Adipocyte (in vitro differentiated cells): ENCODE results near the gene ZFP1.

Experiments
- DNase-seq: peaks from one replicate; pipeline ENCODE4 v3.0.0-alpha.2; 2015; ENCODE audit warnings: low read depth
- H3K27me3 ChIP-seq: replicated peaks from 2 replicates; pipeline ENCODE4 v1.7.0; 2013; ENCODE audit warnings: mild to moderate bottlenecking, low read length, moderate library complexity; ENCODE audit not compliant: control insufficient read depth, insufficient read depth
- H3K36me3 ChIP-seq: 2 replicates; pipeline ENCODE4 v1.7.0; 2013; ENCODE audit warnings: low read length, mild to moderate bottlenecking, moderate library complexity; ENCODE audit not compliant: control insufficient read depth, insufficient read depth, severe bottlenecking
- H3K4me1 ChIP-seq: 2 replicates; pipeline ENCODE4 v1.7.0; 2013; ENCODE audit warnings: mild to moderate bottlenecking, low read length, moderate library complexity; ENCODE audit not compliant: control insufficient read depth, insufficient read depth
- H3K4me3 ChIP-seq: 2 replicates; pipeline ENCODE4 v1.7.0; 2013; ENCODE audit warnings: mild to moderate bottlenecking, low read length, moderate library complexity
- H3K9ac ChIP-seq: 2 replicates; pipeline ENCODE4 v1.7.0; 2013; ENCODE audit warnings: mild to moderate bottlenecking, low read length, moderate library complexity
- H3K9me3 ChIP-seq: 2 replicates; pipeline ENCODE4 v1.7.0; 2013; ENCODE audit warnings: mild to moderate bottlenecking, low read length, moderate library complexity; ENCODE audit not compliant: control insufficient read depth

The ZFP1 gene

DNA sequence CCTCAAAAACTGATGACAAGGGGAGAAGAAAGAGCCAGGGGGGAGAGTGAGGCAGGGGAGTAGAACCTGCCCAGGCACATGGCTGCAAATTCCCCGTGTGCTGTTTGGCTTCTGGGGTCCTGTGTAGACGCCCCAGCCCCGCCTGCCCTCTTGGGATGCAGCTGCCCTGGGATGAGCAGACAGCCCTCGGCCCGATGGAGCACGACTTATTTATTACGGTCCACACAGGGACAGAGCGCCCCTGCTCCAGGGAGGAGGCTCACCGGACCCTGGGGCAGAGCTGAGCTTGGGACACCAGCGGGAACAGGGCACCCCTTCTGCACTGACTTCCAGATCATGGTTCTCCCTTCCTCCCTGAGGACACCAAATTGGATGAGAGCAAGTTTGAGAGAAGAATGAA, 40.8 kb upstream of the ZFP1 start:
- no peaks in the 10 kb centered on the region for H3K36me3 ChIP-seq
- H3K4me1 ChIP-seq: peaks cover 42% of the 10 kb centered on the region
- no peak for DNase-seq
- H3K9ac ChIP-seq: no peak overlapping the region
- H3K9me3 ChIP-seq: no peaks in the 10 kb centered on the region
- H3K4me3 ChIP-seq: no peak overlapping the region
- H3K27me3 ChIP-seq: no peaks in the 10 kb centered on the region

DNA sequence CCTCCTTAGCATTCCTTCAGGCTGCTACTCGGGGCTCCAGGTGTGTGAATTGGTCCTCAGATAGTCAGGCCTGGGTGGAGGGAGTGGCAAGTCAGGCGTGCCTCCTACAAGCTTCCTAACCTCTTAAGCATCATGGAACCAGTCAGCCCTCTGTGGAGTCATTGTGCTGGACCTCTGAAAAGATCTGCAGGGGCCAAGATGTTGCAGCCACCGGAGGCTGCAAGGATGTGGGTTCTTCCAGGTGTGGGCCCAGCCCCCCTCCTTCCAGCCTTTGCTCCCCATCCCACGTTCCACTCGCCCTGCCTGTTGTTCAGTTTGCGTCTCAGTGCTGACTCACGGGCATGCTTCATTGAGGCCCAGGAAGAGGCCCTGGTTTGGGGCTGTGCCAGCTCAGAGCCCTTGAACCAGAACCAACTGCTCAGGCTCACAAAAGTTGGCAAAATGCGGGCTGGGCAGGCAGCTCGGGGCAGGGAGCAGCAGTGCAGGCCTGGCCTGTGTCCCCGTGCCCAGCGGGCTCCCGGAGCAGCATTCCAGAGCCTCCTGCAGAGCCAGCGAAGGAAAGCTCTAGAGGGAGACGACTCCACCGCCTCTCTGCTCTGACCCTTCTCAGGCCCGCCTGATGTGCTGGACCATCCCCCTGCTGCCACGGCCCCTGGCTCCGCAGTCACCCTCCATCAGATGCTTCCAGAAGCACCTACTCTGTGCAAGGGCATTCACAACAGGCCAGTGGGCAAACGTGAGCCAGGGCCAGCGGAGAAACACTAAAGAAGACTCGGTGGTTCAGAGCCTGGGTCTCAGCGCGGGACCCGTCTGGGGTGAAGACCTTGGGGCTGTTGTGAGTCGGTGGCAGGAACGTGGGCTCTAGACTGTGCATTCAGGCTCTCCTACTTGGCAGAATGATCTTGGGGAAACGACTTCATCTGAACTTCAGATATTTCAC, 39.3 kb upstream of the ZFP1 start:
- H3K4me3 ChIP-seq: no peak overlapping the region
- peaks cover 42% of the 10 kb centered on the region for H3K4me1 ChIP-seq
- H3K36me3 ChIP-seq: no peaks in the 10 kb centered on the region
- peak overlapping the region; percentile 74 for H3K9ac ChIP-seq
- no peaks in the 10 kb centered on the region for H3K27me3 ChIP-seq
- H3K9me3 ChIP-seq: no peaks in the 10 kb centered on the region
- DNase-seq: peak; percentile 91

DNA sequence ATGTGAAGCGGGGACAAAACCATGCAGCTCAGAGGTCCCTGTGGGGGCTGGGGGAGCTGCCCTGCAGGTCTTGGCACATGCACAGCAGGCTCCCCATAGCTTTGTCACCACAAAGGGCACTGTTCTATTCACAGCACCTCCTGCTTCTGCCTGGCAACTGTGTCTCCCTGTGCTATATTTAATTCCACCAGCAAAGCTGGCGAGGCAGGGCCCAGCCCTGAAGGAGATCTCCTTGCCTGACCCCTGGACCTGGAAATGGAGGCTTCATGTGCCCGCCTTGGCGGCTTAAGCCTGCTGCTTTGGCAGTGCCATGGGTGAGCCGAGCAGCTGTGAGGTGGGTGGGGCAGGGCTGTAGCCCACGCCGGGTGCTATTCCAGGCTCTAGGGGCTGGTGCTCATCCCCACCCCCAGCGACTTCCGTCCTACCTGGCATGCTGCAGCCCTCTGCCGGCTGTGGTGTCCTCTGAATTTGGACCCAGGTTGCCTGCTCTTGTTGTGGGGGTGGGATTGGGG, 38.5 kb upstream of the ZFP1 start:
- H3K9me3 ChIP-seq: no peaks in the 10 kb centered on the region
- H3K27me3 ChIP-seq: no peaks in the 10 kb centered on the region
- no peaks in the 10 kb centered on the region for H3K36me3 ChIP-seq
- H3K4me1 ChIP-seq: peaks cover 42% of the 10 kb centered on the region
- H3K4me3 ChIP-seq: peak overlapping the region; percentile 23
- peak overlapping the region; percentile 74 for H3K9ac ChIP-seq
- DNase-seq: no peak

DNA sequence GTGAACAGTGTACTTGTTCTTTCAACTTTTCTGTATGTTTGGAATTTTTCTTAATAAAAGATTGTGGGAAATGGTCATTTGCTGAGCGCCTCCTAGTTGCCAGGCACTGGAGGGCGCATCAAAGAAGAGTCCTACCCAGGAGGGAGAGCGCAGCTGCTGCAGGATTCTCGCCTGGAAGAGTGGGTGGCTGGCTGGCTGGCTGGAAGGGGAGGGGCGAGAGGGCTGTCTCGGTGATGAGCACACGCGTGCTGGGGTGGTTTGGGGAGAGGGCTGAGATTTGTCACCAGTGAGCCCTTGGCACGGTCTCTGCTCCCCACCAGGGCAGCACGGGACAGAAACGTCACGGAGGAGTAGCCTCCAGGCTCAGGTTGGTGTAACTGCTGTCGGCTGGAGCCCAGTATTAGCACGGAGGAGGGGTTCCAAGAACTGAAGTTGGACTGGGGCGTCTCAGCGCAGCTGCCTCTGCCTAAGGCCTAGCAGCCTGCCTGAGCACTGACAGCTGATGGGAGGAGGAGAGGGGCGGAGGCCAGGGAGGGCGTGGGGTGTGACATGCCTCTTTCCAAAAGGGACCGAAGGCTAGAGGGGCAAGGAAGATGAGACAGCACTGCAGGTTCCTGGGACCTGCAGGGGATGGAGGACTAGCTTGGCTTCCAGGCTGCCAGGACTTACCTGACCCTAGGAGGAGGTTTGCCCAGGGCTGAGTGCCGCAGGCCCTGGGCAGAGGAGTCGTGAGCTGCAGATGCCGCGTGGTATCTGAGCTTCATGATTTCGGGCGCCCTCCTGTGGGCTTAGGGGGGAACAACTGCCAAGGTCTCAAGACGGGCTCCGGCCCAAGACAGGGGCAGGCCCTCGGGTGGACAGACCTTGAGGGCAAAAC, 37.4 kb upstream of the ZFP1 start:
- no peaks in the 10 kb centered on the region for H3K27me3 ChIP-seq
- peak overlapping the region; percentile 74 for H3K9ac ChIP-seq
- peak overlapping the region; percentile 46 for H3K4me3 ChIP-seq
- peaks cover 36% of the 10 kb centered on the region for H3K4me1 ChIP-seq
- no peaks in the 10 kb centered on the region for H3K36me3 ChIP-seq
- no peaks in the 10 kb centered on the region for H3K9me3 ChIP-seq
- DNase-seq: peak; percentile 97

DNA sequence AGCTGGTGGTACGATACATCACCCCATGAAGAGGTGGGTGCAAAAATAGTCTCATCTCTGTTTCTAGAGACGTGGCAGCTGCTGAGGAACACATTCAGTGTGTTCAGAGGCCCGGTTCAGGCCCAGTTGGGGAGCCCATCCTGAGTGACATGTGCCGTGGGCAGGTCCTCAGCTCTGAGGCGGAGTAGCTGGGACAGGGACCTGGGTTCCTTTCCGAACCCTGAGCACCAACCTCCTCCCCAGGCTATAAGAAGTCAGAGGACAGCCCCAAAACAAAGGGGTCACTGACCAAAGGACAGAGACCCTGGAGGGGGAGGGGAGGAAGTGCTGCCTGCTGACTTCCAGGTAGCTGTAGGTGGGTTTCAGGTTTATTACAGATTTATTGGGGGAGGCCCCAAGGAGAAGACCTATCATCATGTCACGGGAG, 36.8 kb upstream of the ZFP1 start:
- H3K4me3 ChIP-seq: no peak overlapping the region
- H3K27me3 ChIP-seq: no peaks in the 10 kb centered on the region
- H3K9me3 ChIP-seq: no peaks in the 10 kb centered on the region
- H3K36me3 ChIP-seq: no peaks in the 10 kb centered on the region
- no peak for DNase-seq
- H3K9ac ChIP-seq: peak overlapping the region; percentile 38
- H3K4me1 ChIP-seq: peaks cover 40% of the 10 kb centered on the region

DNA sequence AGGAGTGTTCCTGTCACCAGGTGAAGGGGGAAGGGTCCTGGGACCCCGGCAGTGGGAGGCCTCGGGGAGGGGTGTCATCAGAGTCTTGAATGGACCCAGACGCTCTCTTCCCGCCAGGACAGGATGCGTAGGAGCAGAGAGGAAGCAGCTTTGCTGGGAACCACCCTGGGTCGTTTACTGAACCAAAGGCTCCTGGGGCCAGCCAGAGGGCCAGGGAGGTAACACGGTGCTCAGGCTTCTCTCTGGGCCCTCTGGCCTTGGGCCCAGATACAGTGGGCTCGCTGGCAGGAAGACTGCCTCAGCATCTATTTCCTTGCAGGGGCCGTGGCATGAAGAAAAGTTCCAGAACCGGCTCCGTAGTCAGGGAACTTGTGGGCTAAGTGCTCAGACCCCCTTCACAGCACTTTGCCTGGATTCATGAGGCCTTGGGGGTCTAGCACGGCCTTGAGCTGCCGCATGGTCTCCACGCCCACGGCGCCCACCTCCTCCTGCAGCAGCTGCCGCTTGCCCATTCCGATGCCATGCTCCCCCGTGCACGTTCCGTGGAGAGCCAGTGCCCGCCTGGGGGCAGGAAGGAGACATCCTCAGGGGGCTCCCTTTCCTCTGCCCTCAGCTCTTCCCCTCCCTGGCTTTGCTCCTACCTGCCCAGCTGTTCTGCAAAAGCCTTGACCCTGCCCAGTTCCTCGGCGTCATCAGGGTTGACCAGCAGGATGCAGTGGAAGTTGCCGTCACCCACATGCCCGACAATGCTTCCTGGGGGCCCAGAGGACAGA, 36.2 kb upstream of the ZFP1 start:
- H3K36me3 ChIP-seq: no peaks in the 10 kb centered on the region
- DNase-seq: no peak
- H3K9me3 ChIP-seq: no peaks in the 10 kb centered on the region
- H3K4me3 ChIP-seq: no peak overlapping the region
- H3K9ac ChIP-seq: peak overlapping the region; percentile 38
- no peaks in the 10 kb centered on the region for H3K27me3 ChIP-seq
- peaks cover 40% of the 10 kb centered on the region for H3K4me1 ChIP-seq

DNA sequence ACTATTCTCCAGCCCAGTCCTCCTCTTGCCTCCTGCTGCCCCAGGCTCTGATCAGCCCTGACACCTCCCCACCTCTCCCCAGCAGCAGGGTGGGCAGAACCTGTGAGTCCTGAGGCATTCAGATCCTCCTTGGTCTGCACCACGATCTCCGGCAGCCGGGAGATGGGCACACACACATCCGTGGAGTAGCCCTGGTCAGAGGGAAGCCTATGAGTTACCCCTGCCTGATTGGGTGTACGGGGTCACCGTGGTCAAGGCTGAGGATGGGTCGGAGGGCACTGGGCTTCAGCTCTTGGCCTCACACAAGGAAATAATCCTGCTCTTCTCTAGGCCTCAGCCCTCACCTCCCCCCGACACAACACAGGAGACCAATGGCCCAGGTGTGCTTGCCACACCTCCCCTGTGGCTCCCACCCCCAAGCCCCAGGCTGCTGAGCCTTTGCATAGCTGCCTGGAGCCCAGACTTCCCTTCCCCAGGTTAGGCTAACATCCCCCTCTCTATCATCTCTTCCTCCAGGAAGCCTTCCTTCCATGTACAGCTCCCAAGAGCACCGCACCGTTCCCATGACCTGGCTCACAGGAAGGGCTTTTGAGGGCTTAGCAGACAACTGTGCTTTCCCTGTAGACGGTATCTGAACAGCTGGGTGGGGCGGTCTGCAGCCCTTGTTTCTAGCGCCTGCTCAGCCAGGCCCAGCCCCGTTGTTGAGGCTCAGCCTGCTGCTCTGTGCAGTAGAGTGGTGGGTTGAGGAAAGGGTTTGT, 35.4 kb upstream of the ZFP1 start:
- H3K9ac ChIP-seq: no peak overlapping the region
- no peak for DNase-seq

DNA sequence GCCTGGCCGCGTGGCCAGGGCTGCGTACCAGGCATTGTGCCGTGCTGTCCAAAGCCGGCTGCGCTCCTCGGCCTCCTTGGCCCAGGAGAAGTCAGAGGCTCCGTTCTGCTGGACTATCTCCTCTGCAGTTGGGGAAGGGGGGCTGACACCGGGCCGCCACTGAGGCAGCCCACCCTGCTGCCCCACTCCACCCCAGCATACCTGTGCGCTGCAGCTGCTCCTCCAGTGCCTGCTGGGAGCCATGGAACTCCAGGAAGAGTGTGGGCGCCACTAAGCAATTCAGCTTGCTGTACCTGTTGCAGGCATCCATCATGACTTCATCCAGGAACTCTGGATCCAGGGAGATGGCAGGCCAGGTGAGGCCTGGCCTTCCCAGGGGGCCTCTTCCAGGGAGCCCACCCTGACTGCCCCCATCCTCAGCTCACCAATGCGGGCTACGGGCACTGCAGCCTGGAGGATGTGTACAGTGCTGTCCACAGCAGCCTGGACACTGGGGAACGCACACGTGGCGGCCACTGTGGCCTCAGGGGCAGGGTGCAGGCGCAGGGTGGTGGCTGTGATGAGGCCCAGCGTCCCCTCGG, 34.7 kb upstream of the ZFP1 start:
- H3K36me3 ChIP-seq: no peaks in the 10 kb centered on the region
- peaks cover 29% of the 10 kb centered on the region for H3K4me1 ChIP-seq
- H3K9me3 ChIP-seq: no peaks in the 10 kb centered on the region
- H3K4me3 ChIP-seq: no peak overlapping the region
- no peak for DNase-seq
- H3K9ac ChIP-seq: no peak overlapping the region
- peaks cover 3% of the 10 kb centered on the region for H3K27me3 ChIP-seq

More for the DNA sequence above, 35.4 kb upstream of the ZFP1 start:
- Histone ChIP-seq H3K4me1 (peaks cover 36% of the 10 kb centered on the region), H3K36me3 (no peaks in the 10 kb centered on the region), H3K27me3 (no peaks in the 10 kb centered on the region), H3K9me3 (no peaks in the 10 kb centered on the region), H3K4me3 (no peak overlapping the region)

DNA sequence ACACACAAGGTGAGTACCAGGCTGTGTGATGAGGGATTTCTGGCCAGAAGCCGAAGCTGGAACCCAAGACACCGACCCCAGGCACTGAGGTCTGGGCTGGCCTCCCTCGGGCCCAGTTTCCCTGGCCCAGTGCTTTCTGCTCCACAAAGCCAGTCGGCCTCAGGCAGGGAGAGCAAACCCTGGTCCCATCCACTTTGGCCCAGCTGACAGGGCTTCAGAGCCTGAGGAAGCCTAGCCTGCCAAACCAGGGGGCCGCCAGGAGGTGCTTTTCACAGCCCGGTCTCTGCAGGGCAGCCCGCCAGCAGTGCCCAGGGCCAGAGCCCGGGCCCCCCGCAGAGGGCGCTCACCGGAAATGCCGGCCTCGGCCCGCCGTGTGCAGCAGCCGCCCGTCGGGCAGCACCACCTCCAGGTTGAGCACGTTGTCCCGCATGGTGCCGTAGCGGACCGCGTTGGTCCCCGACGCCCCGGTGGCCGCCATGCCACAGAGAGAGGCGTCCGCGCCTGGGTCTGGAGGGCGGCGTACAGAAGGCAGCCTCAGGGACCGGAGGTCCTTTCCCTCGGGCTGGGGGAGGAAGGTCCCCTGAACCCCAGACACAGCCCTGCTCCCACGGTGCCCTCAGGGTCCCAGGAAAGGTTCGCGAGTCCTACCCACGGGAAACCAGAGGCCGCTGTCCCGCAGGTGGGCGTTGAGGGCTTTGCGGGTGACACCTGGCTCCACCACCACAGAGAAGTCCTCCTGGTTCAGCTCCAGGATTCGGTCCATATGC, 34.0 kb upstream of the ZFP1 start:
- Histone ChIP-seq H3K4me1 (peaks cover 21% of the 10 kb centered on the region), H3K36me3 (no peaks in the 10 kb centered on the region), H3K4me3 (no peak overlapping the region), H3K27me3 (peaks cover 3% of the 10 kb centered on the region), H3K9ac (no peak overlapping the region), H3K9me3 (no peaks in the 10 kb centered on the region)
- no peak for DNase-seq
